Measurements from ENCODE around the gene HAVCR2. TPM values are rescaled to one million over a fixed set of nuclear protein-coding genes. Genes with fewer than 3 reads are reported as not detected.
A peak's percentile ranks its signal among the peaks of the same experiment; 100 is the strongest.

Gene HAVCR2
- 0.37 and 2.4 TPM in 2 replicates for total RNA-seq
- 0.40 TPM for polyA plus RNA-seq (2012)

DNA sequence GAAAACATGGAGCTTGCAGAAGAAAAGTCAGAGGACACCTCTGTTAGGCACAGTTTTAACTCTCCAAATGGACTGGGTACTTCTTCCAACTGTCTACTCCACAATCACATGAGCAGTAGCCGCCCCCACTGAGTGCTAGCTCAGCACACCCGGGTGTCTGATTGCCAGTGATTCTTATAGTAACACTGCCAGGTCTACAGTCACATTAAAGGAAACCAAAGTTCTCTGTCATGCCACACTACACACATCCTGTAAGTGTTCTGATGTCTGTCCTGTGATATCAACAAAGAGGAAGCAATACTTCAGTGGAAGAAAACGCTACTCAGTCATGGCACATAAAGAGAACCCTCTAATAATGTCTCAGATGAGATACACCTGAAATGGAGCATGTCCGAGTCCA lies at the start of gene HAVCR2:
Gene HAVCR2 (minus strand): TSS at position 69 of the 400 bp plus-strand sequence. CDS start 61 bp downstream, at position 8.
- DNase-seq (ENCODE audit: low read depth), result no peak

DNA sequence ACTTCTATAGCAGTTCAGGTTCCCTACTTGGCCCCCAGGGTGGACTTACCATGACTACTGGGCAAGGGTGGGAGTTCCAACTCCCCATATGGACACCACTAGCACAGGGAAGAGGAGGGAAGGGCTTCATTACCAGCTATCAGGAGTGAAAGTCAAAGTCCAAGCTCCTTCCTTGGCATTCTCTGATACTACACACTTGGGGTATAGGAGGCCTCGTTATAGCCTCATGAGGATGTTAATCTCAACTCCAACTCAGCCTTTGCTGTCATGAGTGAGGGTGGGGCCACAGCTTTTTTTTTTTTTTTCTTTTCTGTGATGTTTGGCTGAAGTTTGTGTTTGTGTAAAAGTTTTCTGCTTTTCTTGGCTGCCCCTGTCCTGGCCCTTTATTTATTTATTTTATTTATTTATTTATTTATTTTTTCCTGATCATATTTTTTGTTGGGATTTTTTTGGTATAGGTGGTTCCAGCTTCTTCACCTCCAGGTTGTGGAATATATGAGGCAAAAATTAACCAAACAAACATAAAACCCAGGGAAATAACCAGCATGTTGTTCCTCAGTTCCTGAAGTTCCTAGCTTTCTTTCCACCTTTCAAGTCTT lies 48.5 kb upstream of the HAVCR2 start:
- no peak for DNase-seq (ENCODE audit: low read depth)

DNA sequence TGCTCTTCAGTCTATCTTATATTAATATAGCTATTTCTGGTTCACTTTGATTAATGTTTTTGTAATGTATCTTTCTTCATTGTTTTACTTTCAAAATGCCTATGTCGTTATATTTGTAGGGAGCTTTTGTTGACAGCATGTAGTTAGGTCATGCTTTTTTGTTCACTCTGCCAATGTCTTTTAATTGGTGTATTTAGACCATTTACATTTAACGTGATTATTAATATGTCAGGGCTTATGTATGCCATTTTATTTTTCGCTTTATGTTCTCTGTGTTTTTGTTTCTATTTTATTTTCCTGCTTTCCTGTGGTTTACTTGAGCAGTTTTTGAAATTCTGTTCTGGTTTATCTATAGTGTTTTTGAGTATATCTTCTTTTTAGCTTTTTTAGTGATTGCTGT lies 46.5 kb upstream of the HAVCR2 start:
- no peak for DNase-seq (ENCODE audit: low read depth)

DNA sequence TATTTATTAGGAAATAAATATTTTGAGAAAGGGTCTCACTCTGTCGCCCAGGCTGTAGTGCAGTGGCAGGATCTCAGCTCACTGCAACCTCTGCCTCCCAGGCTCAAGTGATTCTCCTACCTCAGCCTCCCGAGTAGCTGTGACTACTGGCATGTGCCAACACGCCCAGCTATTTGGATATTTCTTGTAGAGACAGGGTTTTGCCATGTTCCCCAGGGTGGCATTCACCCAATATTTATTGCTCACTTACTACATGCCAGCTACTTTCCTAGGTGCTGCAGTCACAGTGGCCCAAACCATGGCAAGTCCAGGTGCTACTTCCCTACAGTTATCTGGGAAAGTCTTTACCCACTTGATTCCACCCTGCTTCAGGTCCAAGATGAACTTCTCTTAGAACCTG lies 42.2 kb upstream of the HAVCR2 start:
- no peak for DNase-seq (ENCODE audit: low read depth)

DNA sequence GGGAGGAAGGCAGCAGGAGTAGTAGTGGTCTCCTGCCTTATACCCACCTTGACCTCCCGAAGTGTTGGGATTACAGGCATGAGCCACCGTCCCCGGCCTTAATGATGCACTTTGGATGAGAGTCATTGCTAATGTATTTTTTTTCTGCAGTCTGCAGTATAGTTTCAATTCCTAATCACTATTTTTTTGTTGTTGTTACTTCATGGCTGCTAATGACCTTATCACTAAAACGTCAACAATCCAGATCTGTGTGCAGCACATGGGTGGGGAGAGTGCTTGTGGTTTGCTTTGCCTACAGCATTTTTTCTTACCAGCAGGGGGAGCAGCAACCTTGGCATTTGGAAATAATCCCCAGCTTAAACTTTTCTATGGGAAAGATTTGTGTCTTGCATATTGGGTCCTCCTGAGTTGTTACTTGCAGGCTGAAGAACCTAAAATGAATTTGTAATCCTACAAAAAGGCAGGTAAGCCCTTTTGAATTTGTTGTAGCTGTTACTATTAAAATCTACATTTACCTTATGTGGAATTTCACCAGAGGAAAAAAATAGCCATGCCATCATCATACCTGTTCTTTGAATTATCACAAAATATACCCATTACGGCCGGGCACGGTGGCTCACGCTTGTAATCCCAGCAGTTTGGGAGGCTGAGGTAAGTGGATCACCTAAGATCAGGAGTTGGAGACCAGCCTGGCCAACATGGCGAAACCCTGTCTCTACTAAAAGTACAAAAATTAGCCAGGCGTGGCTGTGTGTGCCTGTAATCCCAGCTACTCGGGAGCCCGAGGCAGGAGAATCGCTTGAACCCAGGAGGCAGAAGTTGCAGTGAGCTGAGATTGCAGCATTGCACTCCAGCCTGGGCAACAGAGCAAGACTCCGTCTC lies 40.1 kb upstream of the HAVCR2 start:
- peak; percentile 81 for DNase-seq (ENCODE audit: low read depth)

DNA sequence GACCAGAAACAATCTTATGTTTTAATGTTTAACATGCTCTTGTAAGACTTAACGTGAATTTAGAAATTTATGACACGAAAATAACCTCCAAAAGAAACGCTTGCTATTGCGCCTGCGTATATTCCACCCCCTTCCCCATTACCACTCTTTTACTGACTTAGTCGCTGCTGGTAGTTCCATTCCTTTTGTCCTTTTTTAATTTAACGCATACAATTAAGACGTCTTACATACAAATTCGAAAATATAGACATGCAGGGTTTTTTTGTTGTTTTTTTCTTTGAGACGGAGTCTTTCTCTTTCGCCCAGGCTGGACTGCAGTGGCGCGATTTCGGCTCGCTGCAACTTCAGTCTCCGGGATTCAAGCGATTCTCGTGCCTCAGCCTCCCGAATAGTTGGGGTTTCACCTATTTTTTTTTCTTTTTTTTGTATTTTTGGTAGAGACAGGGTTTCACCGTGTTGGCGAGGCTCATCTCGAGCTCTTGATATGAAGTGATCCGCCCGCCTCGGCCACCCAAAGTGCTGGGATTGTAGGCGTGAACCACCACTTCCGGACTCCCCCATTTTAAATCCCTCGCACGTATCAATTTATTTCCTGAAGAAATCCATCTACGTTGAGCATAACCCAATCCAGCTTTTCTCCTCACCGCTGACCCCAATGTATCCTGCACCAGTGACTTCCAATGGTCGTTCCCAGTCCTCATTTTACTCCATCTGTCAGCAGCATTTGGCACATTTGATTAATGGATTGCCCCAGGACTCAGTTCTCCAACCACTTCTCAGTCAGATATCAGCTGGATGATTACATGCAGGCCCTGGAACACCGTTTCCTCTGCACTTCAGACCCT lies 34.5 kb upstream of the HAVCR2 start:
- DNase-seq (ENCODE audit: low read depth), result peak; percentile 33

DNA sequence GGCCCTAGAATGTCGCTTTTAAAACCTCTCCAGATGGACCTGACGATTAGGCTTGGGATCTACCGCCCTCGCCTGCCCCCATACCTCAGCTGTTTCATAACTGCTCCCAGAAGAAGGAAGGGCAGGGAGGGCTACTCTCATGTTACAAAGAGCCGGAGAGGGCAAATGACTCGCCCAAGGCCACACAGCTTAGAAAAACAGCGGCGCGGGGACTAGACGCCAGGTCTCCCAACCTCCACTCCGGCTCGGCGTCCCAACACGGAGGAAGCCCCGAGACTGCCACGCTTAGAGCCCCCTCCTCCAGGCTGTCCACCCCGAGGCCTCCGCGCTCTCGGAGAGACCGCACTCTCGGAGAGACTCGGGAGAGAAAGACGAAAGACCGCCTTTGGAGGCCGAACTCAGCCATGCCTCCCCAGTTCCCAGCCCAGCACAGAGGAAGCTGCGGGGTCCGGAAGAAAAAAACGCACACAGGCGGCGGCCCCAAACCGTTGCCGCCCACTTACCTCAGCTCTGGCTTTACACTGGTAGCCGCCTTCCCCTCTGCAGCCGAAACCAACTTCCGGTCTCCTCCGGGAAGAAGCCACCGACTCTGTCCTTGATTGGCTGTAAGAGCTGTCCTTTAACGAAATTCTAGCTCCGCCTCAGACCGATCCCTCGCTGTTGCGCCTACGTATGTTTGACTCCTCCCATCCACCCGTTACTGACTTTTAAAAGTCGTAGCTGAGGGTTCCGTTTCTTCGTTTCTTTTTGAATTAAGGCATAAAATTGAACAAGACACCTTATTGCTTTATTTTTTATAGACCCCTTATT lies 33.7 kb upstream of the HAVCR2 start, which contains the start of gene MED7:
Gene MED7 (minus strand): TSS at position 549 of the 810 bp plus-strand sequence. CDS start 3,434 bp downstream, outside the sequence.
- DNase-seq (ENCODE audit: low read depth), result peak; percentile 99

DNA sequence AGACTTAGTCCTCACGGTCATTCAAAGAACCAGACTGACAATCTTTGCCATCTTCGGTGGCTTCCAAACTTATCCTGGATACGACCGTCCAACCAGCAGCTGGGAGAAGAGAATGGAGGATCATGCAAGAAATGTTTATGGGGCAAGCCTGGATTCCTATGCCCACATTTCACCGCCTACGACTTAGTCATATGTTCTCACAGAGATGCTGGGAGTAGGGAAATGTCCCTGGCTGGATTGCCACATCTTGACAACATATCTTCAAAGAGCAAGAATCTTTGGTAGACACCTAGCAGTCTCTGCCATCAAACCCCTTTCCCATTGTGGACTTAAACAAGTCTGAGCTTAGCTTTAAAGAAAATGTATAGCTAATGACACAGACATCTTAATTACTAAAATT lies 28.8 kb upstream of the HAVCR2 start:
- no peak for DNase-seq (ENCODE audit: low read depth)

DNA sequence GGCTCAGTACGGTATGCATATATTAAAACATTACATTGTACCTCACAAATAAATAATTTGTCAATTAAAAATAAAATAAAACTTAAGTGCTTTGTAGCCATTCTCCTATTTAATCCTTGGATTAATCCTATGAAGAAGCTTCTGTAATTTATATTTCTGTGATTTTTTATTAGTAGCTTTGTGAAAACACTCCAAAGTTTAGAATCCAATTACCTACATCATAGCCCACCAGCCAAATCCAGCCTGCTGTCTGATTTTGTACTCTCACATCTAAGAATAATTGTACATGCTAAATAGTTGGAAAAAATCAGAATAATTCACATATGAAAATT lies 23.4 kb upstream of the HAVCR2 start:
- DNase-seq (ENCODE audit: low read depth), result no peak

DNA sequence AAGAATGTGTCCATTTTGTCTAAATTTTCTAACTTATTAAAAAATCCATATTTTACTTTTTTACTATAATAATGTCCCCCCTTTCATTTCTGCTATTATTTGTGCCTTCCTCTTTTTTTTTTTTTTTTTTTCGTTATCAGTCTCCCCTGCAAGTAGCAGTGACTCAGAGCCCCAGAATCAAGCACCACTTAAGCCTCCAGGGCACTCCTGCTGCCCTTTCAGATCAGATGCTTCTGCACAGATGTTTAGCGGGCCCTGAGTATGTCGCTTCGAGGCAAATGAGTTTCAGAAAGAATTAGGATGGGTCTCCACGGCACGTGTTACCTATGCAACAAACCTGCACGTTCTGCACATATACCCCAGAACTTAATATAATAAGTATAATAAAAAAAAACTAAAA lies 22.1 kb upstream of the HAVCR2 start:
- no peak for DNase-seq (ENCODE audit: low read depth)

DNA sequence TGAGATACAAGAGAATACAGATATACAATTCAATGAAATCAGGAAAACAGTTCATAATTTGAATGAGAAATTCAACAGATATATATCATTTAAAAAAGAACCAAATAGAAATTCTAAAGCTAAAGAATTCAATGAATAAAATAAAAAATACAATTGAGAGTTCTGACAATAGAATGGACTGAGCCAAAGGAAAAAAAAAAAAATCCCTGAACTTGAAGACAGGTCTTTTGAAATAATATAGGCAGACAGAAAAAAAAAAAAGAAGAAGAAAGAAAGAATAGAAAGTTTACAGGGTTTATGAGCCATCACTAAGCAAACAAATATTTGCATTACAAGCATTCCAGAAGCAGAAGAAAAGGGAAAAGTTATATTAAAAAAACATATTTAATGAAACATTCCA lies 12.9 kb upstream of the HAVCR2 start:
- DNase-seq (ENCODE audit: low read depth), result no peak

DNA sequence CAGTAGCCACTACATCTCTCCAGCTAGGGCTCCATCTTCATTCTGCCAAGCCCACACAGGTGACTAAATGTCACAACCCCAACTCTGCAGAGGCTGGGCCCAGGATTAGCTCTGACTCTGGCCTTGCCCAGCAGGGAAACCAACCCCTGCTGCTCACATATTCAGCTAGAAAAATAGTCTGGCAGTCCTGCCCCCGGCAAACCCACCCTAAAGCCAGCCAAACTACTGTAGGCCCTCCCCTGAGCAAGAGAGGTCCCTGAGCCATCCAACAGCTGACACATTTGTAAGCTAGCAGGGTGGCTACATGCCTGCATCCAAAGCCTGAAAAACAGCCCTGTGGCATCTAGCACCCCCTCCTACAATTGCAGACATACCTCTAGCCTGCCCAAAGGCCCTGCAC lies 11.3 kb upstream of the HAVCR2 start:
- DNase-seq (ENCODE audit: low read depth), result no peak

DNA sequence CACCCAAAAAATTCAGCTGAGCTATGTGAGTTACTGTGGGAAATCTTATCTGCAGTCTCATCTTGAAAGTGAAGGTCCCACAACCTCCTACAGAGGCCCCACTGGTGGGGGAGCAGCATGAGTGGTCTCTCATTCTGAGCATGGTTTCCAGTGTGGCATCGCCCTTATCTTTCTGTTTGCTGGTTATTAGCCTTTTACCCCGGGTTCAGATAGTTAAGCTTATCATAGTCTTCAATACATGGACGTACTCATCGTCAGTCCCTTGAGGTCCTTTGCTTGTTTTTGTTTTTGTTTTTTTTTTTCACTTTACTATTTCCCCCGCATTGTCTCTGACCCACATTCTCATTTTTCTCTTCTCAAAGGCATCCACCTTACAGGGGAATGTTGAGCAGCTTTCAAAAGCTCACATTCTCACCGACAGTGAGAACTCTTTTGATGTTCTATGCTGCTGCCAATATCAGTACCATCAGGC lies 7.7 kb upstream of the HAVCR2 start:
- DNase-seq (ENCODE audit: low read depth), result no peak

DNA sequence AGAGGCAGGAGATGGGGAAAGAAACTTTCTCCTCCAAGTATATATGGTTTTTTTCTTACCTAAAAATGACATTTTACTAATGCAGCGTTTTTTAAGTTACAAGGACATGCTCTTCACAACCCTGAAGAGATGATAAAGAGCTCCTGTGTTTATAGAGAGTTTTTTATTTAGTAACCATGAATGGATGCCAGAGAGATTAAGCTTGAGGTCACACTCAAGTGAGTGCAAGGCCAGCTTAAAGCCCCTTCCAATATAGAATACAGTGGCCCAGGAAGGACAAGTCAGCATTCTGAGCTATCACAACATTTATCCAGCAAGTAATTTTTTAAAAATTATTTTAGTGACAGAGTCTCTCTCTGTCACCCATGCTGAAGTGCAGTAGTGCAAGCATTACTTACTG lies 6.7 kb upstream of the HAVCR2 start:
- DNase-seq (ENCODE audit: low read depth), result peak; percentile 12

DNA sequence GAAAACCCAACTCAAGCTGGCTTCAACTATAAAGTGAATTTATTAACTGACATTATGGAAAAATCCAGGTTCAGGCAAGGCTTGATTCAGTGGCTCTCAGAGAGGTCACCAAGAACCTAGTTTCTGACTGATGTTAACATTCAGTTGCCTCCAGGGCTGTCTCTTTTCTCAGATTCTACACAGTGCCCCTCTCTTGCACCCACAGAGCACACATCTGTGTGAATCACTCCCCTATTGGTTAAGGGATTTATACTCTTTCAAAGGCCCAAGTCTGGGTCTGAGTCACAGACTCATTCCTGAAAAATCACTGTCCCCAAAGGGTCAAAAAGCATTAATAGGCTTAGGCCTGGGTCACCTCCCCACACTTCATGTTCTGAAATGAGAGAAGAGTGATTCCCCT lies 6.2 kb upstream of the HAVCR2 start:
- no peak for DNase-seq (ENCODE audit: low read depth)

DNA sequence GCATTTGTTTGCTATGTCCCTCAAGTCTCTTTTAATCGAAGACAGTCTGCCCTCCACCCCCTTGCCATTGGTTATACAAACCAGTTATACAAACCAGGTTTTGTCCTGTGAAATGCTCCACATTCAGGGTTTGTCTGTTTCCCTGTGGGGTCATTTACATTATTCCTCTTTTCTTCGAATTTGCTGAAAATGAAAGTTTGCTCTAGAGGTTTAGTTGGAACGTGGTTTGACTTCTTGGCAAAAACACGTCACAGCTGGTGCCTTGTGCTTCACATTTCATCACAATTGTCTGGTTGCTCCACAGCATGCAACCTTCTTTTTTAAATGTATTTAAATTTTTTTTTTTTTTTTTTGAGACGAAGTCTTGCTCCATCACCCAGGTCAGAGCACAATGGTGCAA lies 4.2 kb upstream of the HAVCR2 start:
- no peak for DNase-seq (ENCODE audit: low read depth)

DNA sequence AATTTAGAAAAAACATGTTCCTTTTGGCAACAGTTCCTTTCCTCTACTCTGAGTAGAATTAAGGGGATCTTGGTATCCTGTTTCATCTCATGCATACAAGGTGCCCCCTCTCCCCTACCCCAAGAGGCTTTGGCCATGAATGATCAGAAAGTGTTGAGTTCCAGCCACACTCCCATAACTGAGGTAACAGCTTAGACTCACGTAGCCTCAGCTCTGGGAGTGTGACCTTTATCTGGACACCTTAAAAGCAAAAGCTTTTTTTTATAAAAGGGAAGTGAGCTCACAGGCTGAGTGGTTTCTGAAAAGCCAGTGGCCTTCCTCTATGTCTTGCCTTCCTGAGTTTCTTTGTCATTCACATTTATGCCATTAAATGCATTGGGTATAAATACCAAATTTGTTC lies 900 bp upstream of the HAVCR2 start:
- no peak for DNase-seq (ENCODE audit: low read depth)

DNA sequence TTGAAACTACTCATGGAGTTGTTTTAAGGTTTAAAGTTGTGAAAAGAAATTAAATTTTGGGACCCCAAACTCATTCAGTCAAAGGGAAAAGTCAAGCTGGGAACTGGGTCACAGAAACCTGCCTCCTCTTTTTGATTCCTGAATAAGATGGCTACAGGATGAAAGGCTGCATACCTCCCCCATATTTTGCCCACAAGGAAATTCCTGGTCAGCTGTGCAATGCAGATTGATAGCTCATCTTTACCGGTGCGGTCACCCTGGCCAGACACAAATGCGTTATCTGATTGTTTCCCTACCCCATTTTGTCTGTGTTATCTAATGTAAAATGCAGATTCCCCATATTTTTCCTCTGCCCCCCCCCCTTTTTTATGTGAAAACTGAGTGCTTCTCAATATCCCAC lies 1.3 kb downstream of the HAVCR2 start:
- DNase-seq (ENCODE audit: low read depth), result peak; percentile 39

DNA sequence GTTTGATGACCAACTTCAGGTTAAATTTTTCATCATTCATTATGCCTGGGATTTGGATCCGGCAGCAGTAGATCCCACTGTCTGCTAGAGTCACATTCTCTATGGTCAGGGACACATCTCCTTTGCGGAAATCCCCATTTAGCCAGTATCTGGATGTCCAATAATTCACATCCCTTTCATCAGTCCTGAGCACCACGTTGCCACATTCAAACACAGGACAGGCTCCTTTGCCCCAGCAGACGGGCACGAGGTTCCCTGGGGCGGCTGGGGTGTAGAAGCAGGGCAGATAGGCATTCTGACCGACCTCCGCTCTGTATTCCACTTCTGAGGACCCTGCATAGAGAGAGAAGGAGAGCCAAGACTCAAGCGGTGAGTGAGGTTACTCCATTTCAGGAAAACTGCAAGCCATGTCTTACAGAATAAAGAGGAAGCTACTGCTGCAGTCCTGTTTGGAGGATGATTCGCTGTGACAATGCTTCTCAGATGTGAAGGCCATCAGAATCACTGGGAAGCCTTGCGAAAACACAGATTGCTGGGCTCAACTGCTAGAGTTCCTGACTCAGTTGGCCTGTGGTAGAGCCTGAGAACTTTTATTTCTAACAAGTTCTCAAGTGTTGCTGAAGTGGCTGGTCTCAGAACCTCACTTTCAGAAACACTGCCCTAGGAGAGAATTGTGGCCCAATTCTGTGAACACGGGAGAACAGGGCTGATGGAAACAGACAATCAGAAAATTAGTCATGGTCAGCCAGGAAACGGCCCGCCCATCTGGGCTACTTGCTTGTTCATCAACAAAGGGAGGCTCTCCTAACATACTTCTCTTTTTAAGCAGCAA lies 2.0 kb downstream of the HAVCR2 start:
- DNase-seq (ENCODE audit: low read depth), result peak; percentile 12

DNA sequence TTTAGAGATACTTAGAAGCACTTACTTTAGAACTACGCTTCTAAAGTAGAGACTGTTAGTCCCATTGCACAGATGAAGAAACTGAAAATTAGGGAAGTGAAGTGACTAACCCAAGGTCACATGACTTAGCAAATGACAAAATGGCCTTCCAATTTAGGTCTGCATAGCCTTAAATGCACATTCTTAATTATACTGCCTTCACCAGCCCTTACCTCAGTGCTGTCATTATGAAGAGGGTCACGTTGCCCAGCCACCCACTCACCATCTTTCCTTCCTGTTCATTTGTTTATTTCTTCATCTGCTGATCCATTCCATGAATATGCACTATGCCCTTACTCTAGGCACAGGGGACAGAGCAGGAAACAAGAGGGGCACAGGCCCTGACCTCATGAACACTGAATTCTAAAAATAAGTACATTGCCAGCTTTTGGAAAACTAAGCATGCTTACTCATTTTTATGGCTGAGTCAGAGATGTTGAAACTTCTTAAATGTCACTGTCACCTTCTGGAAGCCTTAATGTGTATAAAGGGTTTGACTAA lies 8.6 kb downstream of the HAVCR2 start:
- DNase-seq (ENCODE audit: low read depth), result peak; percentile 24
